GM10847 (cell line): ENCODE measurements around the gene RARA.

ENCODE experiments used
- POLR2A ChIP-seq: IDR thresholded peaks from 2 replicates; pipeline ENCODE4 v1.6.1; 2011; ENCODE audit not compliant: insufficient read length; ENCODE audit errors: extremely low read depth

Gene RARA

GRCh38 chr17:40290629-40291280, 18.2 kb upstream of the RARA start:
- TF ChIP-seq POLR2A: no peak

GRCh38 chr17:40291281-40291664, 17.7 kb upstream of the RARA start:
- TF ChIP-seq POLR2A: no peak

- no peak for TF ChIP-seq POLR2A
These were observed 15.6 kb upstream of the RARA start for GRCh38 chr17:40293363-40293762.

- TF ChIP-seq POLR2A: no peak
These were observed 13.2 kb upstream of the RARA start for GRCh38 chr17:40295488-40296436.

- TF ChIP-seq POLR2A: no peak
These were observed 11.5 kb upstream of the RARA start for GRCh38 chr17:40297511-40297910.

GRCh38 chr17:40298726-40299125, 10.3 kb upstream of the RARA start:
- no peak for TF ChIP-seq POLR2A

- TF ChIP-seq POLR2A: no peak
These were observed 7.7 kb upstream of the RARA start for GRCh38 chr17:40301315-40301714.

GRCh38 chr17:40303009-40303657, 5.8 kb upstream of the RARA start:
- TF ChIP-seq POLR2A: no peak

- no peak for TF ChIP-seq POLR2A
These were observed 5.0 kb upstream of the RARA start for GRCh38 chr17:40303708-40304551.

- TF ChIP-seq POLR2A: no peak
These were observed 2.6 kb upstream of the RARA start for GRCh38 chr17:40306395-40306794.

- no peak for TF ChIP-seq POLR2A
These were observed 1.8 kb upstream of the RARA start for GRCh38 chr17:40307001-40307730.

- TF ChIP-seq POLR2A: no peak
These were observed 1.2 kb upstream of the RARA start for GRCh38 chr17:40307740-40308239.

GRCh38 chr17:40309949-40310510, 1.1 kb downstream of the RARA start:
- TF ChIP-seq POLR2A: no peak

- no peak for TF ChIP-seq POLR2A
These were observed 2.0 kb downstream of the RARA start for GRCh38 chr17:40310882-40311391.
